Measurements from ENCODE around the gene MMP24OS.

DNA sequence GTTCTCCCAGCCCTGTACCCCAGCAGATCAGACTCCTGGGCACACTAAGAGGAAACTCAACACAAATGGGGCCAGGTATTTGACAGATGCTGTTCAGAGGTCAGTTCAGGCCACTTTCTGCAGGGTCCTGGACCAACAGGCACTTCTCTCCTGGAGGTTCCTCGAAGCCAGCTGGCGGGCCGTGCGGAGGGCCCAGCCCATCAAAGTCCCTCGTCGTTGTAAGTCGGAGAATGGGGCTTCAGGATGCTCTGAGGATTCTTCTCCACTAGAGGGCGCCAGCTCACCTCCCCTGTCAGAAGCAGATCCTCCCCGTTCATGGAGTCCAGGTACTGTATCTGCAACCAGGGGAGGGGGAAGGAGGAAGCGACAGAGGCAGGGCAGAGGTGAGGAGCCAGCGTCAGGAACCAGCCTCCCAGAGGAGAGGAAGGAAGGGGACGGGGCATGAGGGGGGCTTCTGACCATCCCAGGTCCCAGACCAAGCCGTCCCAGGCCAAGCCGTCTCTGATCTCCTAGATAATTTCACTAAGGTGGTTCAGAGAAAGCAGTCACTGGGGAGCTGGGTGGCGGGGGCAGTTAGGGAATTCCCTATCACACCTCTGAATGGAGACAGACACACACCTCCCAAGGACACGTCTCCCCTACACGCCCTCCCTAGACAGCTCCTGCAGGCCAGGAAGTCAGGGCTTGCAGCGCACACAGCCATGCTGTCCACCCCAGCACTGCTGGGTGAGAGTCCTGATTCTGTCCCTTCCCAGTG is 26.0 kb upstream of the MMP24OS start:
- TF ChIP-seq CTCF (conservative IDR thresholded peaks at IDR 0.05 in 1 of 2, IDR thresholded peaks at IDR 0.05 in 1 of 2; ENCODE audit: low read depth in 1 of 2, low read length in 2 of 2) (peak; percentile 90 to 91), EZH2 (IDR thresholded peaks at IDR 0.05; ENCODE audit: low read length, missing control alignments) (no peak)
